ENCODE measurements around the gene RPS6KC1. TPM values are rescaled to one million over a fixed set of nuclear protein-coding genes. Genes with fewer than 3 reads are reported as not detected.
A peak's percentile ranks its signal among the peaks of the same experiment; 100 is the strongest.

The RPS6KC1 gene
- total RNA-seq, 1 donor from 2014 or later = 19.9 TPM

- Mint-ChIP-seq H3K4me3 (ENCODE audit: unreplicated experiment) (no peak overlapping the region), H3K4me1 (ENCODE audit: unreplicated experiment) (no peaks in the 10 kb centered on the region), H3K36me3 (ENCODE audit: low read depth, unreplicated experiment) (no peaks in the 10 kb centered on the region), H3K9me3 (ENCODE audit: unreplicated experiment) (no peaks in the 10 kb centered on the region), H3K27me3 (ENCODE audit: unreplicated experiment) (no peaks in the 10 kb centered on the region), H3K27ac (ENCODE audit: unreplicated experiment) (no peak overlapping the region)
- peak; percentile 54 for DNase-seq (ENCODE audit: low spot score)
- peak; percentile 97 for TF ChIP-seq CTCF (IDR thresholded peaks at IDR 0.05; ENCODE audit: unreplicated experiment)
Measured at GRCh38 chr1:213244664-213245091, 193.6 kb downstream of the RPS6KC1 start.

GRCh38 chr1:213245260-213245910 is 194.3 kb downstream of the RPS6KC1 start:
- no peak for TF ChIP-seq CTCF (IDR thresholded peaks at IDR 0.05; ENCODE audit: unreplicated experiment)
- no peaks in the 10 kb centered on the region for H3K36me3 Mint-ChIP-seq (ENCODE audit: low read depth, unreplicated experiment)
- H3K27ac Mint-ChIP-seq (ENCODE audit: unreplicated experiment) = no peak overlapping the region

GRCh38 chr1:213247038-213247437 is 196.0 kb downstream of the RPS6KC1 start:
- Mint-ChIP-seq H3K9me3 (ENCODE audit: unreplicated experiment) (no peaks in the 10 kb centered on the region), H3K4me3 (ENCODE audit: unreplicated experiment) (no peak overlapping the region)
- DNase-seq (ENCODE audit: low spot score) = no peak

More at GRCh38 chr1:213245260-213245910, 194.3 kb downstream of the RPS6KC1 start:
- Mint-ChIP-seq H3K27me3 (ENCODE audit: unreplicated experiment) (no peaks in the 10 kb centered on the region), H3K4me3 (ENCODE audit: unreplicated experiment) (no peak overlapping the region), H3K9me3 (ENCODE audit: unreplicated experiment) (no peaks in the 10 kb centered on the region), H3K4me1 (ENCODE audit: unreplicated experiment) (no peaks in the 10 kb centered on the region)
- DNase-seq (ENCODE audit: low spot score) = no peak

GRCh38 chr1:213249395-213249794 is 198.4 kb downstream of the RPS6KC1 start:
- Mint-ChIP-seq H3K27ac (ENCODE audit: unreplicated experiment) (no peak overlapping the region), H3K36me3 (ENCODE audit: low read depth, unreplicated experiment) (no peaks in the 10 kb centered on the region), H3K9me3 (ENCODE audit: unreplicated experiment) (no peaks in the 10 kb centered on the region), H3K27me3 (ENCODE audit: unreplicated experiment) (no peaks in the 10 kb centered on the region), H3K4me3 (ENCODE audit: unreplicated experiment) (no peak overlapping the region), H3K4me1 (ENCODE audit: unreplicated experiment) (no peaks in the 10 kb centered on the region)
- TF ChIP-seq CTCF (IDR thresholded peaks at IDR 0.05; ENCODE audit: unreplicated experiment) = no peak
- DNase-seq (ENCODE audit: low spot score) = no peak

More at GRCh38 chr1:213247038-213247437, 196.0 kb downstream of the RPS6KC1 start:
- no peaks in the 10 kb centered on the region for H3K4me1 Mint-ChIP-seq (ENCODE audit: unreplicated experiment)
- H3K27ac Mint-ChIP-seq (ENCODE audit: unreplicated experiment) = no peak overlapping the region
- no peaks in the 10 kb centered on the region for H3K27me3 Mint-ChIP-seq (ENCODE audit: unreplicated experiment)
- TF ChIP-seq CTCF (IDR thresholded peaks at IDR 0.05; ENCODE audit: unreplicated experiment) = no peak
- H3K36me3 Mint-ChIP-seq (ENCODE audit: low read depth, unreplicated experiment) = no peaks in the 10 kb centered on the region

GRCh38 chr1:213250041-213250440 is 199.0 kb downstream of the RPS6KC1 start:
- H3K36me3 Mint-ChIP-seq (ENCODE audit: low read depth, unreplicated experiment) = no peaks in the 10 kb centered on the region
- H3K27me3 Mint-ChIP-seq (ENCODE audit: unreplicated experiment) = no peaks in the 10 kb centered on the region
- TF ChIP-seq CTCF (IDR thresholded peaks at IDR 0.05; ENCODE audit: unreplicated experiment) = no peak
- no peaks in the 10 kb centered on the region for H3K4me1 Mint-ChIP-seq (ENCODE audit: unreplicated experiment)
- no peak for DNase-seq (ENCODE audit: low spot score)
- peak overlapping the region; percentile 55 for H3K27ac Mint-ChIP-seq (ENCODE audit: unreplicated experiment)
- H3K9me3 Mint-ChIP-seq (ENCODE audit: unreplicated experiment) = no peaks in the 10 kb centered on the region
- no peak overlapping the region for H3K4me3 Mint-ChIP-seq (ENCODE audit: unreplicated experiment)

Data from endothelial cell (in vitro differentiated cells).